Limb (tissue), 2 donors: ENCODE measurements around the gene NEK6.

Source experiments
- DNase-seq, 2 donors: peaks; one replicate each; pipeline ENCODE4 v3.0.0-alpha.2; 2016; ENCODE audit errors: extremely low spot score in 2 of 2

NEK6 gene

DNA sequence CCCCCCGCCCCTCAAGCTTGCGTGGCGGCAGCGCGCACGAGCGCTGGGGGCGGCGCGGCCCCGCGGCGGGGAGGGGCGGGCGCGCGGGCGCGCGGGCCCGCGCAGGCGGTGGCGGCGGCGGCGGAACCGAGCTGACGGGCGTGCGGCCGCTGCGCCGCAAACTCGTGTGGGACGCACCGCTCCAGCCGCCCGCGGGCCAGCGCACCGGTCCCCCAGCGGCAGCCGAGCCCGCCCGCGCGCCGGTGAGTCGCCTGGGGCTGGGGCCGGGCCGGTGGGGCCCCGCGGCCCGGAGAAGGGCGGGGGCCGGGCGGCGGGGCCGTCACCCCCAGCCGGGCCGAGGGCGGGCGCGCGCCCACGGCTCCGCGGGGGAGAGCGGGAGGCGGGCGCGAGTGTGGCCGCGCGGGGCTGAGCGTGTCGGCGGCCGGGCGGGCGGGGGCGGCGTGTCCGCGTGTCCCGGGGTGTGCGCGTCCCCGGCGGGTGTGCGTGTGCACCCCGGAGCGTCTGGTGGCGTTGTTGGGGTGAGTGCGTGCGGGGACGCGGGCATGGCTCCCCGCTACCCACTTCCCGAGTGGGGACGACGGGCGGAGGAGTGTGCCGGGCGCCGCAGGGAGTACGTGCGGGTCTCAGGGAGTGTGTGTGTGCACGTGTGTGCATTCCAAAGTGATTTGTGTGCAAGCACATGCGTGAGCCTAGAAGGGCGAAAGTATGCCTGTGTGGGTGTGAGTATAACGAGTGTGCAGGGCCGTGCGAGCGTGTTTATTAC, at the start of gene NEK6:
Gene NEK6, plus strand, starts transcription at position 106 of the 763 bp plus-strand sequence. CDS start 44,016 bp downstream, outside the sequence.
- DNase-seq, result peak in 1 of 2 donors; percentile 70

DNA sequence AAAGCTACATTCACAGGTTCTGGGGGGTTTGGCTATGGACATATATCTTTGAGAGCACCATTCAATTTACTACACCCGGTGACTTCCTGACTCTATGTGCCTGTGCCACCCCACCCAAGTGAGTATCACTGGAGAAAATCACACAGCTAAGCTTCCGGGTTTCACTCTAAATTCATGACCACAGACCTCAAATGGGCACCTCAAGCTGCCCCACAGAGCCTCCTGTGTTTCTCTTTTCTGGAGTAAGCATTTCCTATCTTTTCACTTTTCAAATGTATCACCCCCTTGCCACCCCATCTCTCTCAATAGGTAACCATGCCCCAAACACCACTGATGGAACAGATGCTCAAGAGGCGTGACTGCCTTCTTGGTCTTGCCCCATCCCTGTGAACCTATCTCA, 49.2 kb upstream of the NEK6 start:
- DNase-seq, result no peak

DNA sequence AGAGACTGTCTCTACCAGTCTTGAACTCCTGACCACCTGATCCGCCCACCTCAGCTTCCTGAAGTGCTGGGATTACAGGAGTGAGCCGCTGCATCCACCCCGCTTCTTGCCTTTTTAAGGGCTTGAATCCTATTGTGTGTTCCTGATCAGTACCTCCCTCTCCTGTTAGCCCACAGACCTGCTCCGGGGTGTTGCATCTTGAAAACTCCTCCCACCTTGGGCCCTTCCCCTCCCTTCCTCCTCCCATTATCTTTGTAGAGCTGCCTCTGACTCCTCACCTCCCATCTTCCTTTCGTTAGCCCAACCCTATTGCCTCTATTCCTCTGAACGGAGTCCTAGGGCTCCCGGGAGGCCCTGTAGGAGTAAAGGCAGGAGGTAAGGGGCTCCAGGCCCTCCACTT, 48.5 kb upstream of the NEK6 start:
- DNase-seq, result no peak

DNA sequence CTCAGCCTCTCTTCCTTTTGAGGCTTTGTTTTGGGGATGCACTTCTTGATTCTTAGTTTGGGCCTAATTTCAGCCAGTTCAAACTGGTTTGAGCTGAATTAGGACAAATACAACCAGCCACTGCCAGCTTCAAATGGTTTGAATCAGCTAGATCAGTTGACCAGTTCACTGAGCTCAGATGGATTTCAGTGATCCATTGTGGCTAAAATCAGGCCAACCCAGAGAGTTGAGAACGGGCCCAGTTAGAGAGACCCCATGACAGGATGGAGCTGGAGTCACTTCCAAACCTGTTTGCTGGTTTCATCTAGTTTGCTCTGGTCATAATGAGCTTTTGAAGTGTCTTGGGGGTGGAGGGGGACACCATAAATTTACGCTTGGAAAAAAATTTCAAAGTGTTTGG, 48.0 kb upstream of the NEK6 start:
- no peak for DNase-seq

DNA sequence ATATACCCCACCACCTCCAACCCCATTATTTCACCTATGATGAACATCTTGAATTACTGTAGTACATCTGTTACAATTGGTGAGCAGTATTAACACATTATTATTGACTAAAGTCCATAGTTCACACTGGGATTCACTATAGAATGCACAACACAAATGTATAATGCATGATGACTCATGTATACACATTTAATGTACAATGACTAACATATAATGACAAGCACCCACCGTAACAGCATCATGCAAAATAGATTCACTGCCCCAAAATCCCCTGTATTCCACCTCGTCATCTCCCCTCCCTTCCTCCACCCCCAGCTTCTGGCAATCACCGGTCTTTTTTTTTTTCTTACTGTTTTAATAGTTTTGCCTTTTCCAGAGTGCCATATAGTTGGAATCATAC, 47.1 kb upstream of the NEK6 start:
- no peak for DNase-seq

DNA sequence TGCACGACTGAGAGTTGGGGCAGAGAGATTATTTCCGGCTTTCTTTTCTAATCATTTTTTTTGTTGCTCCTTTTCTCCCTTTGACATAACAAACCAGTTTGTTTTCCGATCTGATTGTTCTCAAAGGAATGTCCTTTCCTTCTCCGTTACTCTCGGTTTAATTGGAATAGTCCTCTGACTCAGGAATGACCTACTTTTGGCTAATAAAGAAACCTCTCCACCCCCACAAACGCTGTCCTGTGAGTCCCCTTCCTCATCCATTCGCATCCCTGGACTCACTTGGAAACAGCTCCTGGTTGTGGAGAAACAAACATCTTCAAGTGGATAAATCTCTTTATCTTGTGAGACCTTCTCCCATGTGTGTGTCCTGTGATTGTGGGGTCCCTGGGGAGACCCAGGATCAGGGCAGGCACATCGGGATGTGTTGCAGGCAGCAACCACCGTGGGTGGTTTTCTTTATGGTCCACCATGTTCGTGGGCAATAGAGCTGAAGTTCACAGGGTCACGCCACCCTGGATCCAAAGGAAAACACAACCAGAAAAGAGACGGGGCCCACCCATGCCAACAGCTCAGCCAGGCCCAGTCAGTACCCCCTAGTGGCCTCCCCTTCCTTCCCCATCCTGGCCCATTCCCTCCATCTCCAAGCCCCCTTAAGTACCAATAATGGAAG, 45.2 kb upstream of the NEK6 start:
- DNase-seq, result no peak

DNA sequence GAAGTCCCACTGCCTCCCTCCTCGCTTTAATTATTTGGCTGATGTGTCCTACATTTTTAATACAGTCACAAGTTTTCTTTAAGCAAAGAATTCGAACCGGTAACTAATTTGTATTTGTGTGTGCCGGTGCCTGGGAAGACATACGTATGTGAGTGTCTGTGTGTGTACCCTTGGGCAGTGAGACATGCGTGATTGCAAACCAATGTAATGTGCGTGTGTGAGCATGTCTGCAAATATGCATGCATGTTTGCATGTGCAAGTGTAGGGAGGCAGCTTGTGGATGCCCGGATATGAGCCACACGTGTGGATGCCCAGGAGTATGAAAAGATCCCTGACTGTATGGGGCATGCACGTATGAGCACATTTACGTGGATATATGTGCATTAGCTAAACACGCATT, 44.4 kb upstream of the NEK6 start:
- no peak for DNase-seq

DNA sequence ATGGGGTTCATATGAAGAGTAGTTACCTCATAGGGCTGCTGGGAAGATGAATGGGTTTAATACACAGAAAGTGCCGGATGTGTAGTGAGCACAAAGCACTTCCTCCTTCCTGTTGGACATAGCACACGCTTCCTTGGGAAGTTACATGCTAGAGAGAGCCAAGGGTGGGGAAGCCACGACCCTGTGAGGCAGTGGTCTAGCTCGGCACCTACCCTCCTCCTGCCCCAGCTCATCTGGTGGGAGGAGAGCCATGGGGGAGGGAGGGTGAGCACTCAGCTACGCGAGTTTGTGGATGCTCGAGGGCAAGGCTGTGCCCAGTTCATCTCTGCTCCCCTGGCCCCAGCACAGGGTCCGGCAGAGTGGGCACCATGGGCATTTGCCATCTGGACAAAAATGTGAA, 43.6 kb upstream of the NEK6 start:
- DNase-seq, result no peak

DNA sequence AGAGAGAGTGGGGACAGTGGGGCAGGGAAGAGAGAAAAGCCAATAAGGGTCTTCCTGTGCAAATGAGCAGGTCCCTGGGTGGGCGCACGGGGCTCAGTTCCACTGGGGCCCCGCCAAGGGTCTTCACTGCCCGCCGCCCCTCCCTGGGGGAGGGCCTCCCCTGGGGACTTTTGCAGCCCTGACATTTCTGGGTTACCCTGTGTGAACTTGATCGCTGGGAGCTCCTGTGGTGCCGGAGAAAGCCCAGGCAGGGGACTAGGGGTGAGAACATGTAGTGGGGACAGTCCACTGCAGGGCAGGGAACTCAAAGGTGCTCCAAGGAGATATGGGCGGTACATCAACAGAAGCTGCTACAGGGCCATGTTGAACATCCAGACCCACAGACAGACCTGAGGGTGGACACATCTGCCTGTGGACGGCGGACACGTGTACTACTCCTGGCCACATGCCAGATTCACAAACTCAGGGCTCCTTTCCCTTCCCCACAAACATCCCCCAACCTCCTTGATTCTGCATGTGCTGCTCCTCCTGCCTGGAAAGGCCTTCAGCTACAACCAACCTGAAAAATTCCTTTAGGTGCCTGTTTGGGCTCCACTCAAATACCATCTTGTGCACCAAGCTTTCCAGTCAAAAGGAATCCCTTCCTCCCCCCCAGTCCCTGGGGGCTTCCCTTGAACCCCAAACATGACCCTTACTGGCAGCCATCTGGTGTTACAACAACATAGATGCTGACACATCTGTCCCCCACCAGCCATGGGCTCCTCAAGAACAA, 43.0 kb upstream of the NEK6 start:
- no peak for DNase-seq

DNA sequence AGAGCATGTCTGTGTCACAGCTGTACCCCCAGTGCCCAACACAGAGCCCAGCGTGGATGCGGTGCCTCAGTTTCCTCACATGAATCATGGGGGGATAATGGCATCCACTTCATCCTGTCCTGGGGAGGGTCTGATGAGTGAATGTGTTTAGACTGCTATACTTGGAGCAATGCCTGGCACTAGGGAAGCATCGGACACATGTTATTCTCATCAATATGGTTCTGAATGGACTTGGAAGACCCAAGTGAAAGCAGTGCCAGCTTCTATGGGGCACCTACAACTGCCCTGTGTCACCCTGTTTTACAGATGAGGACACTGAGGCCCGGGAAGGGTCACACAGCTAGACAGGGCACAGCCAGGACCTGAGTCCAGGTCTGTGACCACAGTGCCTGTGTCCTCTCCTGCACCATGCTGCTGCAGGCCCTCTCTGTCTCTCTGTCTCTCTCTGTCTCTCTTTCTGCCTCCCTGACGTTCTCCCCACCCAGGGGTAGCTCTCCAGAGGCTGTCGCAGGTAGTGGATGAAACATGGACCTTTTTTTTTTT, 42.3 kb upstream of the NEK6 start:
- no peak for DNase-seq

DNA sequence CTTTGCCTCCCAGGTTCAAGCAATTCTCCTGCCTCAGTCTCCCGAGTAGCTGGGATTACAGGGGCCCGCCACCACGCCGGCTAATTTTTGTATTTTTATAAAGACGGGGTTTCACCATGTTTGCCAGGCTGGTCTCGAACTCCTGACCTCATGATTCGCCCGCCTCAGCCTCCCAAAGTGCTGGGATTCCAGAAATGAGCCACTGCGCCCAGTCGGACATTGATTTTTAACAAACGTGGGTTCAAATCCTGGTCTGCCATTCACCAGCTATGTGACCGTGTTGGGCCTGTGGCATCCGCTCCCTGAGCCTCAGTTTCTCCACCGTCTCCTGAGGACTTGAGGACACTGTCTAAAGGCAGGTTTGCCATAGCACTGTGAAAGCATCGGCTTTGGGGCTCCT, 41.8 kb upstream of the NEK6 start:
- no peak for DNase-seq

DNA sequence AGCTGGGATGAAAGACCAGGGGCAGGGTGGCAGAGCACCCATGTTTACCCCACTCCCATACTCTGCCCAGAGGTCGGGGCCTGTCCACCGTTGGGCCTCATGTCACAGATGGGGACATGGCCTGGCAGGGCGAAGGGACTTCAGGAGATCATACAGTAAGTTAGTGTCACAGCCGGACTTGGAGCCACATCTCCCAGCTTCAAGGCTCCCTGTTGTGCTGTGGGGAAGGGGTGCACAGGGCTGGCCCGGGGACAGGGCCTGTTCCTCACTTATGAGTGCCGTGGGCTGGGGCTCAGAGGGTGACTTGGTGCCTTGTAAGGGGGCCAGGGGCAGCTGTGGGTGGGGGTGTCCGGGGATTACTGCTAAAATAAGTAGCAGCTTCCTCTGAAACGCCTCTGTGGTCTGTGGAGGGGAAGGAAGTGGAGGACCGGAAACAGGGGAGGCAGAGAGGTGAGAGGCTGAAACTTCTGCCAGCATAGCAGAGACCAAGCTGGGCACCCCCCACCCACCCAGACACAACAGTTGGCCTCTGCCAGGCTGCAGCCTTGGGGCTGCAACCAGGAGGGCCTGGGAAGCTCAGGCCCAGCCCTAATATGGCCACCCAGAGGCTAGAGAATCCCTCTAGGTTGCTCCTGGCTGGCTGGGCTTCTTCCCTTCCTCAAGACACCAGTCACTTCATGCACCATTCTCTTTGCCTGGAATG, 41.1 kb upstream of the NEK6 start:
- DNase-seq, result no peak

DNA sequence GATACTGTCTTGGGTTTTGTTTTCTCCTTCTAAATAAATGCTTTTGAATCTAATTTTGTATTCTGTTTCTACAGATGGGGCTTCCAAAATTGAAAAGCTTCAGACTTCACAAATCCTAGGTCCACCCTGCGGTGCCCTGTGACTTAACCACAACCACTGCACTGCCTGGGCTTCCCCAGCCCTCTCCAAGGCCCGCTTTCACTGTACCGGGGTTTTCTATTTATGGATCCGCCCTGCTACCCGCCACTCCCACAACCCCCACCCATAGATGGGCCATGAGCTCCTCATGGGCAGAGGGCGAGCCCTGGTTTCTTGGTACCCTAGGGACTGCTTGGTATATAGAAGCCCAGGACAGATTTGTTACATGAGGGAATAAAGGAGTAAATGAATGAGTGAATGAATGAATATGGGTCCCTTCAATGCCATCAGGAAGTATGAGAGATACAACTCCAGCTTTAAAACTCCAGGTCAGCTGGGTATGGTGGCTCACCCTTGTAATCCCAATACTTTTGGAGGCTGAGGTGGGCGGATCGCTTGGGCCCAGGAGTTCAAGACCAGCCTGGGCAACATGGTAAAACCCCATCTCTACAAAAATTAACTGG, 39.8 kb upstream of the NEK6 start:
- DNase-seq, result no peak

DNA sequence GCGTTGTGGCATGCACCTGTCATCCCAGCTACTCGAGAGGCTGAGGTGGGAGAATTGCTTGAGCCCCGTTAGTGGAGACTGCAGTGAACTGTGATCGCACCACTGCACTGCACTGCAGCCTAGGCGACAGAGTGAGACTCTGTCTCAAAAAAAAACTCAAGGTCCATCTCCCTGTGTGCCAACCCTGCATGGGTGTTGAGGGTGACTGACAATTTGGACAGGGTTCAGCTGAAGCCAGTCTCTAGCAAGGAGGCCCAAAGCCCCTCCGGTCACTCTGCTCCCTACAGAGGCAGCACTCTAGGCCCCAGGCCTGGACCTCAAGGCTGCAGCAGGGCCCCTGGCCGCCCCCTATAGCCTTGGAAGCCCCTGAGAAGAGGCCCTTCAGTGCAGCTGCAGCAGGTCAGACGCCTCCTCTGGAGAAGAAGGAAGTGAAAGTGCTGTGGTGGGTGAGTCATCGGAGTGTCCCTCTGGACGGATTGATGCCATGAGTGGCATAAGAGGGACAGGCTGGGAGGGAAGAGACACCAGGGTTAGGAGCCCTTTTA, 39.2 kb upstream of the NEK6 start:
- no peak for DNase-seq

DNA sequence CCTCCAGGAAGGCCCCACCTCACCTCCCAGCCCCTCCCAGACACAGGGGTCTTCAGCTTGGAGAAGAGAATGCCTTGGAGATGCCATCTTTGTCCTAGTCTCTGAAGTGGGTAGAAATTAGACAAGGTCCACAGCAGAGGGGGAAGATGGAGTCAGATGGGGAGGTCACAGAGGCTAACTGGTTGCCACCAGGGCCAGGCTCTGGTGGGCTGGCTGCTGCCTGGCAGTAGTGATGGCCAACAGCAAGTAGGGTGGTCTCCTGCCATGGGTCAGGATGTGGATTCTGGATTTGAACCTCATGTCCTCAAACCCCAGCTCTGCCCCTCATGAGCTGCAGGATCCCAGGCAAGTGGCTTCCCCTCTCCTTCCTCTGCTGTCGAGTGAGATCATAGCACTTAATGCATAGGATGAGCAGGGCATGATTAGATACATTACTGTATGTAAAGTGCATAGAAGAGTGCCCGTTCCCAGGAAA, 38.7 kb upstream of the NEK6 start:
- DNase-seq, result no peak

DNA sequence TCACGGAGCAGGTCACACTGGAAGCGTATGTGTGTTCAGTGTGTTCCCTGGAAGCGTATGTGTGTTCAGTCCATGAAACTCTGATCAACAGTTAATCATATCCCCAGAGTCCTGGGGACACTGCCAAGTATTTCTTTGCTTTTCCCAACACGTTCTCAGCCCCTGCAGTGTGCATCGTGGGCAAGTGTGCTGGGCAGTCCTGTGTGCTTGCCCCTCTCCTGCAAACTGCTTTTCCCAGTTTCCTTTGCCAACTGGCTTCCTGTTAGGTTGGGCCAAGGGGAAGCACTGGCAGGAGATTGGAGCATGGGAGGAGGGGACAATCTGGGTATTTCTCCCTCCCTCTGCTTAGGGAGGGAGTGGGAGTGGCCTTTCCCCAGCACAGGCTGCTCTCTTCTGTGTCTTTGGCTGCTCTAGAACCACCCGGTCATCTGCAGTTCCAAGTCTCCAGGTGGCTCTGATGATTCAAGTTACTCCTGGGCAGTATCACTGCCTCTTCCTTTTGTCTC, 36.8 kb upstream of the NEK6 start:
- DNase-seq, result peak in 1 of 2 donors; percentile 15

DNA sequence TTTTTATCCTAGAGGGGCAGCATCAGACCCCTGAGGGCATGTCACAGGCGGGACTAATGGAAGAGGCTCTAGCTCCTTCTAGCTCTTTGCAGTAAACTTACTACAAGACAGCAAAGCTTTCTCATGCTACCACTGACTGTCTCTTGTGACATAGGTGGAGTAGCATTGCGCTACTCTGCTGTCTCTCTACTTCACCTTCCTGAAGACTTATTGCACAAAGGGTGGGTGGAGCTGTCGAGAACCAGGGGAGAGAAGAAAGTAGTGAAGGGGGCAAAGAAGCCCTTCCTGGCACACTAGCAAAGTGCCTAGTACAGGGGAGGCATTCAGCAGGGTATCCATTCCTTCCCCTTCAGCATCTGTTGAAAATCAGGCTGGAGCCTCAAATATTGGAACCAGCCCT, 36.1 kb upstream of the NEK6 start:
- DNase-seq, result no peak

DNA sequence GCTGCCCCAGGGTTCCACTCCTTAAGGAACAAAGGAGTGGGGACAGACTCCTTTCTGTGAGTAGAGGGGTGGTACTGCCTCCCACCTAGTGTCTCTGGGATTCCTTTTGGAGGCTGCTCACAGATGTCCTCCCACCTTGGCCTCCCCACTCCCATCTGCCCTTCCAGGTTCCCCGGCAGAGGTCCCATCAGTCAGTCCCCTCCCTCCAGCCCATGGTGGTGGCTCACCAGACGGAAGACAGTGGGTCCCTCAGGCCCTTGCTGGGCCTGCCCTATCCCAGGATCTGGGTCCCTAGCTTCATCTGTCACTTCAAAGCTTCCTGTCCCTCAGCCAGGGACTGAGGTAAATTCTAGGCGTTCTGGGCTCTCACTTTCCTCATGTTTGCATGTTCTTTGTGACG, 35.6 kb upstream of the NEK6 start:
- no peak for DNase-seq

DNA sequence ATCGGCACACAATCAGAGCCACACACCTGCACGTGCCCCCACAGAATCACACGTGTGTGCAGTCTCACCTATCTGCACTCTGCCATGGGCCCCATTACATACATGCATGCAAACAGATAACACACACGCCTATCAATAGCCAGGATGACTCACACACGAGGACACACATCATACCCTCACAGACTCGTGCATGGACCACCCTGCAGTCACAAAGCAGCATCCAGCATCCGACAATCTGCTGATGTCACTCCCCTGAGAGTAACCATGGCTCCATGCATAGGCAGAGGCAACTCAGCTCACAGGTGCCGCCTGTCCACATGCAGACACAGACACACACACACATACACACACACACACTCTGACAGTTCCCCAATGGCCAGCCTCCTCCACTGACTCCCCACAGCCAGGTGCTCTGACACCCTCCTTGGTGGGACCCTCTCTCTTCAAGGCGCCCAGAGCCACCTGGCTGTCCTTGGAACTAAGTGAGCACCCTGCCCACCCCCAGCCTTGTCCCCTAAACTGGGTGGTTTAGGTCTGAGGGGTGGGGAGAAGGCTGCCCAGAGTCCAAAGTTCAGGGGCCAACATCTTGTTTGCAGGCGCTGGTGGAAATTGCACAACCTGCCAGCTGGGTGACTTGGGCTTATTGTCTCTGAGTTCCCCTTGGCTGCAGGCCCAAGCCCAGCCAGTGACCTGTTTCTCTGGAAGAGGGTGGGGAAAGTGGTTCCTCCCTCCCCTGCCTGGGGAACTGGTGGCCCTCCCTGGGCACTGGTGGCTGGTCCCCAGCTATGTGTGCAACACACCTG, 34.6 kb upstream of the NEK6 start:
- no peak for DNase-seq

DNA sequence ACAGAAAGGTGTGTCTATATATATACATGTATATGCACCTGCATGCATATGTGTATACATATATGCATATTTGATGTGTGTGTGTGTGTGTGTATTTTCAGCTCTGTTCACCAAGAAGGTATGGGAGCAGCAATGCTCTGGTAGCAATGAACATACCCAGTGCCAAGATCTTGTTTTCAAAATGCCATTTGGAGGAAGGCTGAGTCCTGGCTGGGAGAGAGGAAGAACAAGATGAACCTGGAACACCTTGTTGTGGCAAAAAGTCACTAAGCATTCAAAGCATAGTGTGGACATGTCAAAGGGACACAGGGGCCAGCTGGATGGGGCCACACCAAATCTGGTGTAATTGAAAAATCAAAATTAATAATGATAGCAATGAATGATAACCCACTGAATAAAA, 31.8 kb upstream of the NEK6 start:
- DNase-seq, result no peak
